Mesothelial cell of epicardium (in vitro differentiated cells): ENCODE measurements around the gene UGT1A9. TPM values are rescaled to one million over a fixed set of nuclear protein-coding genes. Genes with fewer than 3 reads are reported as not detected.

ENCODE experiments used
- DNase-seq, 2 experiments: peaks; one replicate each; pipeline ENCODE4 v3.0.0; 2021; ENCODE audit warnings: low spot score in 2 of 2; ENCODE audit not compliant: unreplicated experiment in 2 of 2
- H3K27ac Mint-ChIP-seq: 2 replicates; pipeline ENCODE4 v1.8.0; 2021; ENCODE audit warnings: mixed read lengths
- H3K27me3 Mint-ChIP-seq: 2 replicates; pipeline ENCODE4 v1.8.0; 2021; ENCODE audit warnings: low read depth, mixed read lengths
- H3K36me3 Mint-ChIP-seq: 2 replicates; pipeline ENCODE4 v1.8.0; 2021; ENCODE audit warnings: mixed read lengths
- H3K4me1 Mint-ChIP-seq: 2 replicates; pipeline ENCODE4 v1.8.0; 2021; ENCODE audit warnings: mixed read lengths
- H3K4me3 Mint-ChIP-seq: 2 replicates; pipeline ENCODE4 v1.8.0; 2021; ENCODE audit warnings: mild to moderate bottlenecking, moderate library complexity, mixed read lengths
- H3K9me3 Mint-ChIP-seq: 2 replicates; pipeline ENCODE4 v1.8.0; 2021; ENCODE audit warnings: mixed read lengths
- CTCF ChIP-seq: fragments of 200-600 bp; sonication (generic); IDR thresholded peaks from one replicate; pipeline ENCODE4 v1.5.0; 2021; ENCODE audit warnings: antibody characterized with exemption; ENCODE audit not compliant: unreplicated experiment
- total RNA-seq: library from RNA; stranded (reverse); gene quantifications from 3 replicates; pipeline ENCODE4 v1.2.1, GENCODE V29; 2021

Gene UGT1A9
- total RNA-seq, 1 donor from 2014 or later, result not detected

- H3K27ac Mint-ChIP-seq, result no peak overlapping the region
- TF ChIP-seq CTCF, result no peak
- H3K27me3 Mint-ChIP-seq, result peaks cover 53% of the 10 kb centered on the region
- DNase-seq, result no peak
- H3K4me1 Mint-ChIP-seq, result no peaks in the 10 kb centered on the region
- H3K4me3 Mint-ChIP-seq, result no peak overlapping the region
- H3K36me3 Mint-ChIP-seq, result no peaks in the 10 kb centered on the region
- no peaks in the 10 kb centered on the region for H3K9me3 Mint-ChIP-seq
These were observed 3.3 kb downstream of the UGT1A9 start for GRCh38 chr2:233674995-233675394.

- no peaks in the 10 kb centered on the region for H3K36me3 Mint-ChIP-seq
- H3K9me3 Mint-ChIP-seq, result no peaks in the 10 kb centered on the region
- H3K27me3 Mint-ChIP-seq, result peaks cover 54% of the 10 kb centered on the region
- H3K27ac Mint-ChIP-seq, result no peak overlapping the region
- TF ChIP-seq CTCF, result no peak
- DNase-seq, result no peak
- H3K4me3 Mint-ChIP-seq, result no peak overlapping the region
- H3K4me1 Mint-ChIP-seq, result no peaks in the 10 kb centered on the region
These were observed 4.3 kb downstream of the UGT1A9 start for GRCh38 chr2:233676046-233676445.

- DNase-seq, result no peak
- Mint-ChIP-seq H3K9me3 (no peaks in the 10 kb centered on the region), H3K27me3 (peaks cover 55% of the 10 kb centered on the region), H3K4me1 (no peaks in the 10 kb centered on the region), H3K36me3 (no peaks in the 10 kb centered on the region), H3K4me3 (no peak overlapping the region), H3K27ac (no peak overlapping the region)
- TF ChIP-seq CTCF, result no peak
These were observed 7.5 kb downstream of the UGT1A9 start for GRCh38 chr2:233679196-233679595.

- DNase-seq, result no peak
- Mint-ChIP-seq H3K36me3 (no peaks in the 10 kb centered on the region), H3K27me3 (peaks cover 61% of the 10 kb centered on the region), H3K9me3 (no peaks in the 10 kb centered on the region), H3K27ac (no peak overlapping the region), H3K4me1 (no peaks in the 10 kb centered on the region), H3K4me3 (no peak overlapping the region)
- TF ChIP-seq CTCF, result no peak
These were observed 8.8 kb downstream of the UGT1A9 start for GRCh38 chr2:233680361-233681045.

- H3K27me3 Mint-ChIP-seq, result peaks cover 56% of the 10 kb centered on the region
- no peak for TF ChIP-seq CTCF
These were observed 9.9 kb downstream of the UGT1A9 start, which contains the start of gene UGT1A7 for GRCh38 chr2:233681521-233682099. UGT1A7 (plus strand) TSS chr2:233681901; CDS start chr2:233681938, 37 bp downstream.

More at GRCh38 chr2:233681521-233682099, 9.9 kb downstream of the UGT1A9 start, which contains the start of gene UGT1A7:
- no peak for DNase-seq
- no peaks in the 10 kb centered on the region for H3K9me3 Mint-ChIP-seq
- H3K4me3 Mint-ChIP-seq, result no peak within 1 kb of the TSS
- no peak within 1 kb of the TSS for H3K27ac Mint-ChIP-seq
- H3K36me3 Mint-ChIP-seq, result no peaks in the 10 kb centered on the region
- no peaks in the 10 kb centered on the region for H3K4me1 Mint-ChIP-seq
